Heart left ventricle (tissue), 13 donors: ENCODE data around the gene STK4.

Experiments
- POLR2A ChIP-seq, 2 donors: fragments of 450-650 bp; IDR thresholded peaks; one replicate each; pipeline ENCODE4 v1.6.1; 2017; ENCODE audit warnings: antibody characterized with exemption in 2 of 2, mild to moderate bottlenecking in 2 of 2, moderate library complexity in 2 of 2
- TF ChIP-seq, protein P1 (sequence below), 12 donors: fragments of 200-600 bp; sonication (generic) in 4 of 12; IDR thresholded peaks; one replicate each; pipeline versions ENCODE4 v1.5.0 to v1.8.0; 2018 to 2022; ENCODE audit warnings: antibody characterized with exemption in 12 of 12, mild to moderate bottlenecking in 5 of 12
- donor health status: ischemic (EF 13 %, LVEDD 7.1; RV severe dilation, severe dysfunction).
- donor health status: DM: no; HTN: yes; CAD: no.
- donor health status: DM: no; HTN: no; CAD: no.
- donor health status: ischemic (EF 25% LVEDD 6.9; RV normal size, moderate dysfunction).
- donor health status: ischemic (EF 25% LVEDD 5.7; RV mildly dilated, moderate dysfunction).
- donor health status: ischemic (EF 35%, LVEDD 5.7; RV mildly dilated, moderate dysfunction).
- donor health status: nonischemic (EF 11% LVEDD 7.7; RV severe dilation, severe dysfunction).
- donor health status: DM: yes; HTN: yes; CAD: no.
- donor health status: PGD.
- donor health status: ischemic (EF 29% LVEDD 5.4; RV normal size, mild dysfunction).
- donor health status: nonischemic (EF 23%, LVEDD 6.1; RV moderate dilation, normal function).

DNA sequence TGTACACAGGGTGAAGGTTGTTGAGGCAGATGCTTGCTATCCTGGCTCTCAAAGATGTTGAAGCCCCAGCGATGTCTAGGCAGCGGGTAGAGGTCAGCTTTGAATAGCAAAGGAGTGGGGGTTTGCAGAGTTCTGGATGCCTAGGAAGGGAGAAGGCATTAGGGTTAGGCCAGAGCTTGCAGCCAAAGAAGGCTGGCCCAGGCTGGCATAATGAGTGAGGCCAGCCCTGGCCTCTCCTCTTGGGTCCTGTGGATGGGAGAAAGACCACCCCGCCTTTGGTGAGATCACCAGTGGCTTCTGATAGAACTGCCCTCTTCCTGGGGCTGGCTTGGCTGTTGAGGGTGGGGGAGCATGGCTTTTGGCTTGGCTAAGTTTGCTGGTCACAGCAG, 149.1 kb downstream of the STK4 start:
- TF ChIP-seq, protein P1, sequence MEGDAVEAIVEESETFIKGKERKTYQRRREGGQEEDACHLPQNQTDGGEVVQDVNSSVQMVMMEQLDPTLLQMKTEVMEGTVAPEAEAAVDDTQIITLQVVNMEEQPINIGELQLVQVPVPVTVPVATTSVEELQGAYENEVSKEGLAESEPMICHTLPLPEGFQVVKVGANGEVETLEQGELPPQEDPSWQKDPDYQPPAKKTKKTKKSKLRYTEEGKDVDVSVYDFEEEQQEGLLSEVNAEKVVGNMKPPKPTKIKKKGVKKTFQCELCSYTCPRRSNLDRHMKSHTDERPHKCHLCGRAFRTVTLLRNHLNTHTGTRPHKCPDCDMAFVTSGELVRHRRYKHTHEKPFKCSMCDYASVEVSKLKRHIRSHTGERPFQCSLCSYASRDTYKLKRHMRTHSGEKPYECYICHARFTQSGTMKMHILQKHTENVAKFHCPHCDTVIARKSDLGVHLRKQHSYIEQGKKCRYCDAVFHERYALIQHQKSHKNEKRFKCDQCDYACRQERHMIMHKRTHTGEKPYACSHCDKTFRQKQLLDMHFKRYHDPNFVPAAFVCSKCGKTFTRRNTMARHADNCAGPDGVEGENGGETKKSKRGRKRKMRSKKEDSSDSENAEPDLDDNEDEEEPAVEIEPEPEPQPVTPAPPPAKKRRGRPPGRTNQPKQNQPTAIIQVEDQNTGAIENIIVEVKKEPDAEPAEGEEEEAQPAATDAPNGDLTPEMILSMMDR (IDR thresholded peaks at IDR 0.05), result no peak
- no peak for TF ChIP-seq POLR2A (IDR thresholded peaks at IDR 0.05)
